ENCODE measurements around the gene CHST5.

GRCh38 chr16:75575958-75576357 lies 40.0 kb upstream of the CHST5 start:
- TF ChIP-seq CTCF (IDR thresholded peaks at IDR 0.05; ENCODE audit: poor library complexity) (no peak), EZH2 (IDR thresholded peaks at IDR 0.05; ENCODE audit: borderline replicate concordance) (no peak)

Data from hepatocyte (in vitro differentiated cells).